GM19397 (cell line): ENCODE results near the gene CCDC71L.

Experiments
- ATAC-seq: cut with Tn5 transposase; IDR thresholded peaks from one replicate; pipeline ENCODE4 v1.9.1; 2021; ENCODE audit warnings: mild to moderate bottlenecking, moderate library complexity; ENCODE audit not compliant: unreplicated experiment

The CCDC71L gene

GRCh38 chr7:106609416-106609815 lies 51.5 kb downstream of the CCDC71L start:
- no peak for ATAC-seq

DNA sequence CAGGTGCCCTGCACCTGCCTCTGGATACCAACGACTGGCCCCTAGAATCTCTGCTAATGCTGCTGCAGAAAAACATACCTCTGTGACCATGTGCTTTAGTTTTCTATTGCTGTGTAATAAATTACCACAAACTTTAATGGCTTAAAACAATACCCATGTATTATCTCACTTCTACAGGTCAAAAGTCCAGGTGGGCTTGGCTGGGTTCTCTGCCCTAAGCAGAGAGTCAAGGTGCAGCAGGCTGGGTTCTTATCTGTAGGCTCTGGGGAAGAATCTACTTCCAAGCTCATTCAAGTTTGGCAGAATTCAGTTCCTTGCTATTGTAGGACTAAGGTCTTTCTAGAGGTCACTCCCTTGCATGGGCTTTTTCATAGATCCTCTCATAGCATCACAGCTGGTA lies 52.3 kb downstream of the CCDC71L start:
- no peak for ATAC-seq
